SK-N-DZ (cell line): ENCODE data around the gene ZC2HC1B.
"Not testable (repeated sequence)": the region's sequence is repeated elsewhere in the genome, so short reads cannot be mapped to it uniquely, and the experiment has no call there.

Experiments used
- DNase-seq: peaks from one replicate; pipeline ENCODE4 v3.0.0-alpha.2; 2015; ENCODE audit warnings: low spot score

Gene ZC2HC1B

DNA sequence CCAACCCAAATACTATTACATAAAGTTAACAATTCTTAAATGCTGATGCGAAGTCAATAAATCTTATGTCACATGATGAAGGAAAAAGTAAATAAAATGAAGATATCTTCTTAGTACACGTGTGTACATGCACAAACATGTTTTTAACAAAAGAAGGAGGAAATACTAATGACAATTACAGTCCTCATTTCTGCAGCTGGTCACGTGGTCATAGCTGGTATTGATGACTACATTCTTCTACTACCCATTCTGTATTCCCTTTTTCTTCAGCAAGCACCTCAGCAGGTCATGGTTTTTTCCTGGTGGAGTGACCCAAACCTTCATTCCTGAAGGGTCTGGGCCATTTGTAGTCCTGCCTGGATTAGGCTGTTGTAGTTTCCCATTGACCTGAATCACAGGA is 4.5 kb downstream of the ZC2HC1B start:
- not testable (repeated sequence) for DNase-seq

DNA sequence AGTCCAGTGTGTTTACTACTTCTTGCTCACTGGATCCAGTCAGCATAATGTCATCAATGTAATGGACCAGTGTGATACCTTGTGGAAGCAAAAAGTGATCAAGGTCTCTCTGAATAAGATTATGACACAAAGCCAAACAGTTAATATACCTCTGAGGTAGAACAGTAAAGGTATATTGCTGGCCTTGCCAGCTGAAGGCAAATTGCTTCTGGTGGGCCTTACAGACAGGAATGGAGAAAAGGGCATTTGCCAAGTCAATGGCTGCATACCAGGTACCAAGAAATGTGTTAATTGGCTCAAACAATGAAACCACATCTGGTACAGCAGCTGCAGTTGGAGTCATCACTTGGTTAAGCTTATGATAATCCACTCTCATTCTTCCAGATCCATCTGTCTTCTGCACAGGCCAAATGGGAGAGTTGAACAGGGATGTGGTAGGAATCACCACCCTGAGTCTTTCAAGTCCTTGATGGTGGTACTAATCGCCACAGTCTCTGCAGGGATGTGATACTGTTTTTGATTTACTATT is 7.0 kb downstream of the ZC2HC1B start:
- not testable (repeated sequence) for DNase-seq

DNA sequence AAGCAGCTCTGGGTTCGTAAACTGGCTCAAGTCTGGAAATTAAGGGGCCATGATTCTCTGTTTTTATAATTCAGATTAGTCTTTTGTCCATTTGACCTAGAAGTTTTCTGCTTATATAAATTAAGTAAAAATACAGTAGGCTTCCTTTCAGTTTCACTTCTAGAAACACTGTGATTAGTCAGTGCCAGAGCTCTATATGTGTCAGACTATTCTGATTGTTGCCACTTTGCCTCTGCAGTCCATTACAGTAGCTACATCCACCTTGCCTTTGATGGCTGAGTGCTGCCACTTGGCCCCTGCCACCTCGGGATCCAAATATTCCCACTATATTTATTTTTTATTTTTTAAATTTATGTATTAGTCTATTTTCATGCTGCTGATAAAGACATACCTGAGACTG is 7.9 kb downstream of the ZC2HC1B start:
- DNase-seq = no peak

DNA sequence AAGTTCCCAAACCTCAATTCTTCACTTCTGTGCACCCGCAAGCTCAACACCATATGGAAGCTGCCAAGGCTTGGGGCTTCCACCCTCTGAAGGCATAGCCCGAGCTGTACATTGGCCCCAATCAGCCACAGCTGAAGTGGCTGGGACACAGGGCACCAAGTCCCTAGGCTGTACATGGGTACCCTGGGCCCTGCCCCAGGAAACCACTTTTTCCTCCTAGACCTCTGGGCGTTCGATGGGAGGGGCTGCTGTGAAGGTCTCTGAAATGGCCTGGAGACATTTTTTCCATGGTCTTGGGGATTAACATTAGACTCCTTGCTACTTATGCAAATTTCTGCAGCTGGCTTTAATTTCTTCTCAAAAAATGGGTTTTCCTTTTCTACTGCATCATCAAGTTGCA is 9.3 kb downstream of the ZC2HC1B start:
- DNase-seq = not testable (repeated sequence)

DNA sequence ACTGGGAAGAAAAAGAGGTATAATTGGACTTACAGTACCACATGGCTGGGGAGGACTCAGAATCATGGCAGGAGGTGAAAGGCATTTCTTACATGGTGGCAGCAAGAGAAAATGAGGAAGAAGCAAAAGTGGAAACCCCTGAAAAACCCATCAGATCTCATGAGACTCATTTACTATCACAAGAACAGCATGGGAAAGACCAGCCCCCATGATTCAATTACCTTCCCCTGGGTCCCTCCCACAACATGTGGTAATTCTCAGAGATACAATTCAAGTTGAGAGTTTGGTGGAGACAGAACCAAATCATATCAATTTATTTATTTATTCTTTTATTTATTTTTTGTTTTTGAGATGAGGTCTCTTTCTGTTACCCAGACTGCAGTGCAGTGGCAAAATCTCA is 10.2 kb downstream of the ZC2HC1B start:
- not testable (repeated sequence) for DNase-seq

DNA sequence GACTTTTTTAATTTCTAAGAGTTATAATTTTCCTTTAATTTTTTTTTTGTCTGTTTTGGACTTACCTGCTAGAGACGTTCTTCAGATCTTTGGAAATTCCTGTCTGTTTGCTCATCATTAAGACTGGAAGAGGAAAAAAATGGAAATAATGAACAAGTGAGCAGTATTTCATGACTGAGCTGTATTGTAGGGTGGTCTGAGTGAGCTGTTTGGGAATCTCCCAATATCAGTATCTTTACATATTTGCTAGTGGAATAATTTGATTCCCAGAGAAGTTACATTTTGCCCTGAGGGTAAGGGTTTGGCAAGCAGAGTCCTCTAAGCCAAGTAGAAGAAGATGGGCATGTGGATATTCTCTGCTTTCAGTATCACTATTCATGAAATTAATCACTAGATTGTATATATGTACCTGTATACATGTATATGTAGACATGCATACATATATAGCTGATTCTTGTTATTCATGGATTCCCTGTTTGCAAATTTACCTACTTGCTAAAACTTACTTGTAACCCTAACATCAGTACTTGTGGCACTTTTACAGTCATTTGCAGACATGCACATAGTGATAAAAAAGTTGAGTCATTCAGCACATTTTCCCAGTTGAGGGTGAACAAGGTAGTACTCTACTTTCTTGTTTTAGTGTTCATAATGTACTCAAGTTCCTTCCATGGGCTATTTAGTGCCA is 13.5 kb downstream of the ZC2HC1B start:
- DNase-seq = no peak

DNA sequence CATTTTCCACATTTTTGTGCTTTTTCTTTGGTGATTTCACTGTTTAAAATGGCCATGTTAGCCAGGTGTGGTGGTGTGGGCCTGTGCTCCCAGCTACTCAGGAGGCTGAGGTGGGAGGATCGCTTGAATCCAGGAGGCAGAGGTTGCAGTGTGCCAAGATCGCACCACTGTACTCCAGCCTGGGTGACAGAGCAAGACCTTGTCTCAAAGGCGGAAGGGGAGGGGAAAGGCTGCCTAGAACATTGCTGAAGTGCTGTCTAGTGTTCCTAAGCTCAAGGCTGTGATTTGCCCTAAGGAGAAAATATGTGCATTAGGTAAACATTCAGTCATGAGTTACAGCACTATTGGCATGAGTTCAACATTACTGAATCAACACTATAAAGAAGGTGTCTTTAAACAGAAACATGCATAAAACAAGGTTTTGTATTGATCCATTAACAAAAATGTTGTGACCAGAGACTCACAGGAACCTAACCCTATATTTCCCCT is 14.0 kb downstream of the ZC2HC1B start:
- no peak for DNase-seq

DNA sequence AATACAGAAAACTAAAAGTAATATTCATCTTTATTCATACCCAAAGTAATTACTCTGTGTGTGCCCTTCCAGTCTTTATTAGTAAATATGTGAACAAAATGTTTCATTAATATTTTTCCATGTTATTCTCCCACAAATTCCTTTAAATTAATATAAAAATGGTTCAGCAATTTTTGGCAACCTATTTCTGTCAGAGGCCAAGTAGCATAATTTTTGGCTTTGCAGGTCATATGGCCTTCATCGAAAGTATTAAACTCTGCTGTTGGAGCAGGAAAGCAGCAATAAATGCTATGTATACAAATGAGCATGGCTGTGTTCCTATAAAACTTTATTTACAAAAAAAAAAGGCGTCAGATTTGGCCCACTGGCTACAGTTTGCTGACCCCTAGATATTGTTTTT is 16.1 kb downstream of the ZC2HC1B start:
- DNase-seq = no peak

DNA sequence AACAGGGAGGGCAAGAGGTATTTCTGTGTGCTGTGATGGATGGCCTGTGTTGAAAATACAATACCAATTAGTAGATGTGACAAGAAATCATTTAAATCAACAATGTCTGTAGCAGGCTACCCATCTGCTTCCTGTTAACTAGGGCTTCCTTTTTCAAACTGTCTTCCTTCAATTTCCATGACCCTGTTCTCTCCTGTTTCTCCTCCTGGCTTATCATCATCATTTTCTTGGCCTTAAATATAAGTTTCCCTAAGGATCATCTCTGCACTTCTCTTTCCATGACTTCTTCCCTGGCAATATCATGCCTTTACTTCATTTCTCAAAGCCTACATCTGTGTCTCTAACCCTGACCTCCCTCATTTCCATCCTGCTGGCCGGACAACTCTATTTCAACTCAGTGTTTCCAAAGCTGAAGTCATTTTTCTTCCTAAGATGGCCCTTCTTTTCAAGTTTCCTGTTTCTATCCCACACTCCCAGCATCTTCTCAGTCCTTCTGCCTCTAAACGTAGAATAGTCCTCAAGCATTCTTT is 18.2 kb downstream of the ZC2HC1B start:
- DNase-seq = no peak

DNA sequence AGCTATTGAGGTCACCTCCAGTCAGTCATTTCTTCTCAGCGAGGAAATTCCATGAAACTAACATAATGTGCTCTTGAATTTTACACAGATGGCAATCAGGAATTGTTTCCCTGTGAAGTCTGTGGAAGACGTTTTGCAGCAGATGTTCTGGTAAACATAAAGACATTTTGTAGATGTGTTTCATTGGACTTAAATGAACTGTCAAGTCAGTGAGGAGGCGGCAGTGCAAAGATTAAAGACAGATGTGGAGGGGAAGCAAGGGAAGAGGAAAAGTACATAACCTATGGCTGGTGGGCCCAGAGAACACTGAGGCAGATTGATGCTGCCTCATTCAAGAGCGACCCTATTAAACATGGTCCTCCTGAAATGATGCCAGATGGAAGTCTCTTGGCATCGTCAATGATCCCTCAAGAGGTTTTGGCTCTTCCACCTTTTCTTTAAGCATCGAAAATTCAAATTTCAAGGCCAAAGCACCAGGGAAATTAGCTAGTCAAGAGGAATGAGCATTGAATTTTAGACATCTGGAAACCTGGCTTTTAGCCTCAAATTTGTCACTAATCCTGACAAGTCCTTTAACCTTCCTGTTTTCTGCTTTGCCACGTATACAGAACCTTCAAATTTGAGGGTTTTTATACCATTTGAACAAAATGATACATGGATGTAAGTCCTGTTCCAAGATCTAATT is 20.1 kb downstream of the ZC2HC1B start:
- no peak for DNase-seq

DNA sequence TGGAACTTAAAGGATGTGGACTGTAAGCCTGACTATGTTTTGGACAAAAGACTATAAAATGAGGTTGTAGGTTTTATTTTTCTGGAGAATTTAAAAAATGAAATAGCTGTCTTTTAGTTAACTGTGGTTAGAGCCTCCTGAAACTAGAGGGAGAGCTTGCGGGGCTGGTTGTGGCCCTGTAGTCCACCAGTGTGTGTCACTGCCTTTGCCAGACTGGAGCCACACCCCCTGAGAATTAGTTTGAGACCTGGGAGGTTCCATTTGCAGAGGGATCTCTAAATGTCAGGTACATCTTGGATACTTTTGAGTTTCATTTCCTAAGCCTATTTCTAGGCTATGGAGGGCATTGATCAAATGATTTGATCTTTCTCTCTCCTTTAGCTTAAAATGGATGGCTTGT is 20.8 kb downstream of the ZC2HC1B start:
- DNase-seq = no peak

DNA sequence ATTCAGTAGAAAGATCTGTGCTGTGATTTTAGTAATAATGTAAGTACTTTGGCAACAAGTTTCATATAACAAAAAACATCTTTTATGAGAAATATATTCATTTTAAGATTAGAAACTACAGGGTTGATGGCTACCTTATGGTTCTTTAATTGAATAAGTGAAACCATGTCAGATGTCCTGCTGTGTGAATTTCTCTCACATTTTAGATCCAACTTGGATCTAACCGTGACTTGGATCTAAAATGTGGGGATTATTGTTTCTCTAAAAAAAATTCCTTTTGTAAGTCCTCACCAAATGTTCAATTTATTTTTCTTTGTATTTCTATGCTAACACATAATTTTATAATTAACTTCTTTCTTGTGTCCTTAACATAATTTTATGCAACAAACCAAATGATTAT is 30.4 kb downstream of the ZC2HC1B start:
- DNase-seq = no peak

DNA sequence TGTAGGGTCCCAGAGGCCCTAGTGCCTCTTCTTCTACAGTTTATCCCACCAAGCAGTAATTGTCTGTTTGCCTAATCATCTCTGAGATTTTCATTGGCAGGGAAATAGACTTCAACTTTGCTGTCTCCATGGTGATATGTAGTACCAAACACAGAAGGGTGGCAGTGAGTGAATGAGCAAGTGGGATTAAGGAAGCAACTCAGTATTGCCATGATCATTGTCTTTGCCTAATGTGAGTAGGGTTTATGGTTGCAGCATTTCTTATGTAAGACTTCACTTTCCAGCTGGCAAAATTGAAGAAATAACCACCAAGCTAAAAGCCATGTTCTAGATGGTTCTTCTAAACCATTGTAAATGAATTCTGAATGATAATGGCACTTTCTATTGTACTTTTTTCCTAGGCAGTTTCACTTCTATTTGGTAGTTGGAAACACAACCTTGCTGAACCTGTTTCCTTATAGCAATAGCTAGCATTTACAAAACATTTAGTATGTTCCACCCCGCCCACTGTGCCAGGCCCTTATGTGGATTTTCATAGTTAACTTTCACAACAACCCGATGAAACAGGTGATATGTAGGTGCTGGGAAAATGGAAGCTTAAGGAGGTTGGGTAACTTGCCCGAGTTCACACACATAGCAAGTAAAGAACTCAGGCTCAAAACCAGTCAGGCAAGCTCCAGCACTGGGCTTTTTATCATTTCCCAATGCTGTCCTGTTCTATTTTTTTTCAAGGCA is 32.0 kb downstream of the ZC2HC1B start:
- DNase-seq = no peak

DNA sequence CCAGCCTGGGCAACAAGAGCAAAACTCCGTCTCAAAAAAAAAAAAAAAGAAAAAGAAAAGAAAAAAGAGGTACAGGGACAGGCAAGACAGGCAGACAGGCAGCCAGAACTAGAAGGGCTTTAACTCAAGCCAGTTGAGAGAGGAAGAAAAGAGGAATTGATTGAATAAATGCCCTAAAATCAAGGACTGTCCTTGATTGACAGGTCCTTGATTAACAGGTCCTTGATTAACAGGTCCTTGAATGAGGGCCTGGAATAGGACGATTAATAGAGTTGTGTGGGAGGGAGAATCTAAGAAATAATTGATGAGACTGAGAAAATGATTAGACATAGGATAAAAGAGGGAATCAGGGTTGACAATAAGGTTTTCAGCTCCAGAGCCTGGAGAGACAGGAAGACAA is 36.1 kb downstream of the ZC2HC1B start:
- no peak for DNase-seq

DNA sequence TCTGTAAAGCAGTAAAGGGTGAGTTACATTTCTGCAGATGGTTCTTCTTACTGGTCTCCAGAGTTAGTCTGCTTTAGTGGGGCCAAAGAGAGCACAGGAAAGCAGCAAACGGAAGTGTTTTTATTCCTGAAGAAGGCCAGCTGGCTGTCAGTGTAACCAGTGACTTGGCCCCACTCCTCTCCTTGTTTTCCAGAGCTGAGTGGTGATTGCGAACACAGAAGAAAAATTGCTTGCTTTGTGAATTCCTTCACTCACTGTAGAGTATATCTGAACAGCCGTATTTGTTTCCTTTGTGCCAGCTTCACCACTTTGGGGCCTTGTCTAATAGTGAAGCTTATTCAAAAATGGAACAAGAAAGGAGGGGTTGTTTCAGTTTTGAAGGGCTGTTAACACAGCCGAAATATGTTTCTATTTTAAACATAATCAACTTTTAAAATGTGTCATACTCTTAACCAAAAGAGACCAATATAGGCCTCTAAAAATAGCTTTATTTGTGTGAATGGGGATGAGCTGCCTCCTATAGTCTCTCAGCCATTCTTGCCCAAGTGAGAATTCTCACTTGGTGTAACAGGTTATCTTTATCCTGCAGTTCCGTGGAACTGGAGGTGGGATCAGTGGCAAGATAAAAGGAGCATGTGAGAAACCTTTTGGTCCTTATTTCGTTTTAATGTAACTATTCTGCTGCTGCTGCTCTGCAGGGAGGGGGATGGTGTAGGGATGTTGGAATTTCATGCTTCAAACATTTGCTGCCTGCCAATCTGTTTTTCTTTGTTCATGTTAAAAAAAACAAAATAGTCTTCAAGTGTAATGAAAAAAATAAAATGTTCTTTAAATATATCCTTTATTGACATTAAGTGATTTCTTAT is 37.8 kb downstream of the ZC2HC1B start:
- no peak for DNase-seq

DNA sequence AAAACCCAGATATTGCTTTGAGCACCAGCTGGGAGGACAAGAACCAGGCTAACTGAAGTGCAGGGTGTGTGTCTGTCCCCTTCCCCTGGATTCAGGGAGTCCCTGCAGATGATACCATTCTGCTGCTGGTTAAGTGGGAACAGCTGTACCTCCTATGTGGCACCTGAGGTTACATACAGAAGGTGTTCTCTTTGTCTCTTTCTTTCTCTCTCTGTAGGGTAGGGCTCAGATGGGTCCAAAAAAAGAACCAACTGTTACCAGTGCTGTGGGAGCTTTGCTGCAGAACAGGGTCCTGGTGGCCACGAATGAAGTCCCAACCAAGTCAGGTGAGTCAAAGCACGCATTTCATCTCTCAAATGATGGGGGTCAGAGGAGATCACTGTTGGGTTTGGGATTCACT is 38.6 kb downstream of the ZC2HC1B start:
- DNase-seq = no peak

DNA sequence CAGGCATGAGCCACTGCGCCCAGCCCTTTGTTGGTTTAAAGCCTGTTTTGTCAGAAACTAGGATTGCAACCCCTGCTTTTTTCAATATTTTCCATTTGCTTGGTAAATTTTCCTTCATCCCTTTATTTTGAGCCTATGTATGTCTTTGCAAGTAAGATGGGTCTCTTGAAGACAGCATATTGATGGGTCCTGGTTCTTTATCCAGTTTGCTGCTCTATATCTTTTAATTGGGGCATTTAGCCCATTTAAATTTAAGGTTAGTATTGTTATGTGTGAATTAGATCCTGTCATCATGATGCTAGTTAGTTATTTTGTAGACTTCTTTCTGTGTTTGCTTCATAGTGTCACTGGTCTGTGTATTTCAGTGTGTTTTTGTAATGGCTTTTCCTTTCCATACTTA is 46.8 kb downstream of the ZC2HC1B start:
- no peak for DNase-seq

DNA sequence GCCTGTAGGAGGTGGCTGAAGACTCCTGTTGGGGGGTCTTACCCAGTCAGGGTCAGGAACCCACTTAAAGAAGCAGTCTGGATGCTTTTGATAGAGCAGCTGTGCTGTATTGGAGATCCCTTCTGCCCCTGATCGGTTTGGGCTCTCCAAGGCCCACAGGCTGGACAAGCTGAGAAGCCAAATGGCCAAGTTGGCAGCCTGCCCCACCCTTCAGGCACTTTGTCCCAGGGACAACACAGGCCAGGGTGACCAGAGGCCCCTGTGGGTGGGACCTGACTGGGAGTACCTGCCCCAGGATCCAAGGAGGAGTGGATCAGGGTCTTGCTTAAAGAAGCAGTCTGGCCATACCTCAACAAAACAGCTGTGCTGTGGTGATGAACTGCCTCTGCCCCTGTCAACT is 48.4 kb downstream of the ZC2HC1B start:
- DNase-seq = no peak

DNA sequence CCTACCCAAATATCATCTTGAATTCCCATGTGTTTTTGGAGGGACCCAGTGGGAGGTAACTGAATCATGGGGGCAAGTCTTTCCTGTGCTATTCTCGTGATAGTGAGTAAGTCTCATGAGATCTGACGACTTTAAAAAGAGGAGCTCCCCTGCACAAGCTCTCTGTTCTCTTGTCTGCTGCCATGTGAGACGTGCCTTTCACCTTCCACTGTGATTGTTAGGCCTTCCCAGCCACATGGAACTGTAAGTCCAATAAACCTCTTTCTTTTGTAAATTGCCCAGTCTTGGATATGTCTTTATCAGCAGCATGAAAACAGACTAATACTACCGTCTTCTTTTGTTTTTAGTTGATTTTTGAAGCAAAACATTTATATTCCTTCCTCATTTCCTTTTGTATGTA is 52.8 kb downstream of the ZC2HC1B start:
- not testable (repeated sequence) for DNase-seq

DNA sequence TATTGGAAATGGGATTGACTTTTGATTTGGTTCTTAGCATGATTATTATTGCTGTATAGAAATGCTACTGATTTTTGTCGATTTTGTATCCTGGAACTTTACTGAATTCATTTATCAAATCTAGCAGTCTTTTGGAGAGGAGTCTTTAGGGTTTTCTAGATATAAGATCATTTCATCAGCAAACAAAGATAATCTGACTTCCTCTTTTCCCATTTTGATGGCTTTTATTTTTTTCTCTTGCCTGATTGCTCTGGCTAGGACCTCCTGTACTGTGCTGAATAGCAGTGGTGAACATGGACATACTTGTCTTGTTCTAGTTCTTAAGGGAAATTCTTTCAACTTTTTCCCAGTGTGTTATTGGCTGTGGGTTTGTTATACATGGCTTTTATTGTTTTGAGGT is 64.6 kb downstream of the ZC2HC1B start:
- DNase-seq = no peak

DNA sequence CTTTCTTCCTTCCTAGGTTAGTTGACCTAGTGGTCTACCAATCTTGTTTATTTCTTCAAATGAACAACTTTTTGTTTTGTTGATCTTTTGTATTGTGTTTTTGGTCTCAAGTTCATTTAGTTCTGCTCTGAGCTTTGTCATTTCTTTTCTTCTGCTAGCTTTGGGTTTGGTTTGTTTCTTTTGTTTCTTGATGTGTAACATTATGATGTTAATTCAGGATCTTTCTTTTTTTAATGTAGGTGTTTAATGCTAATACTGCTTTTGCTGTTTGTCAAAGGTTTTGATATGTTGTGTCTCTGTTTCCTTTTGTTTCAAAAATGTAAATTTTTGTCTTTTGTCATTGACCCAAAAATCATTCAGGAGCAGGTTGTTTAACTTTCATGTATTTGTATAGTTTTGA is 65.7 kb downstream of the ZC2HC1B start:
- DNase-seq = no peak
